PC-3 (cell line): ENCODE data around the gene ZMAT3. TPM values are rescaled to one million over a fixed set of nuclear protein-coding genes. Genes with fewer than 3 reads are reported as not detected.

Experiments used
- ATAC-seq: fragments of 200-7000 bp; cut with Tn5 transposase; 2 replicates; pipeline ENCODE4 v1.9.1; 2020; ENCODE audit warnings: mild to moderate bottlenecking, moderate library complexity
- BruUV-seq: library from RNA; stranded (reverse); fragments of 400-500 nt; replicated peaks from 2 replicates; lab custom pipeline; 2021; lab: Mats Ljungman, UMichigan
- CTCF ChIA-PET: fragments of 300-600 bp; sonication (Branson Sonifier 250); formaldehyde crosslinking; loops from one replicate; lab custom pipeline; 2022; ENCODE audit warnings: antibody characterized with exemption; lab: Charles Lee
- POLR2A ChIA-PET: fragments of 300-600 bp; sonication (Branson Sonifier 250); formaldehyde crosslinking; loops from one replicate; lab custom pipeline; 2022; ENCODE audit warnings: antibody characterized with exemption; ENCODE audit not compliant: unreplicated experiment; lab: Charles Lee
- DNase-seq: peaks from one replicate; pipeline ENCODE4 v3.0.0-alpha.2; 2015
- H2AFZ ChIP-seq: fragments of 300-600 bp; sonication (generic); 2 replicates; pipeline ENCODE4 v1.6.0; 2016; ENCODE audit warnings: antibody characterized with exemption, low read length
- H3F3A ChIP-seq: fragments of 300-600 bp; sonication (generic); one replicate; pipeline ENCODE4 v1.6.0; 2017; ENCODE audit warnings: antibody characterized with exemption, low read length, control low read depth, mild to moderate bottlenecking; ENCODE audit not compliant: unreplicated experiment
- H3K27ac ChIP-seq: fragments of 300-600 bp; sonication (generic); 2 replicates; pipeline ENCODE4 v1.5.1; 2016; ENCODE audit warnings: mild to moderate bottlenecking, low read length
- H3K27me3 ChIP-seq: fragments of 300-600 bp; sonication (generic); 2 replicates; pipeline ENCODE4 v1.6.1; 2016; ENCODE audit warnings: low read length, mixed read lengths
- H3K36me3 ChIP-seq: fragments of 300-600 bp; sonication (generic); 2 replicates; pipeline ENCODE4 v1.6.1; 2016; ENCODE audit warnings: low read depth, mixed run types, low read length, mixed read lengths
- H3K4me1 ChIP-seq: fragments of 300-600 bp; sonication (generic); 2 replicates; pipeline ENCODE4 v1.5.1; 2016; ENCODE audit warnings: low read length; ENCODE audit not compliant: insufficient read depth
- H3K4me2 ChIP-seq: fragments of 300-600 bp; sonication (generic); 2 replicates; pipeline ENCODE4 v1.6.0; 2016; ENCODE audit warnings: low read length
- H3K4me3 ChIP-seq: fragments of 300-600 bp; sonication (generic); 2 replicates; pipeline ENCODE4 v1.5.1; 2016; ENCODE audit warnings: mild to moderate bottlenecking, low read length, mixed read lengths
- H3K79me2 ChIP-seq: fragments of 300-600 bp; sonication (generic); 2 replicates; pipeline ENCODE4 v1.6.1; 2017; ENCODE audit warnings: low read length, mixed read lengths
- H3K9ac ChIP-seq: fragments of 300-600 bp; sonication (generic); 2 replicates; pipeline ENCODE4 v1.6.0; 2016; ENCODE audit warnings: mild to moderate bottlenecking, low read length
- H3K9me2 ChIP-seq: fragments of 300-600 bp; sonication (generic); replicated peaks from 2 replicates; pipeline ENCODE4 v1.6.1; 2016; ENCODE audit warnings: mixed run types, low read length, mixed read lengths
- H3K9me3 ChIP-seq: fragments of 300-600 bp; sonication (generic); 2 replicates; pipeline ENCODE4 v1.6.1; 2016; ENCODE audit warnings: low read length, mixed read lengths
- H4K20me1 ChIP-seq: fragments of 300-600 bp; sonication (generic); 2 replicates; pipeline ENCODE4 v1.6.1; 2016; ENCODE audit warnings: low read length, mixed read lengths
- EZH2 ChIP-seq: fragments of 300-600 bp; sonication (generic); IDR thresholded peaks from one replicate; pipeline ENCODE4 v1.6.1; 2017; ENCODE audit warnings: antibody characterized with exemption, mild to moderate bottlenecking, low read length; ENCODE audit not compliant: unreplicated experiment
- EZH2phosphoT487 ChIP-seq: fragments of 300-600 bp; sonication (generic); IDR thresholded peaks from 2 replicates; pipeline ENCODE4 v1.6.1; 2018; ENCODE audit warnings: mild to moderate bottlenecking, antibody characterized with exemption, low read length, borderline replicate concordance
- intact Hi-C: fragments of 100-400 bp; cut with micrococcal nuclease; formaldehyde crosslinking; loops from 2 replicates; pipeline ENCODE4 v1.9.0; 2023
- total RNA-seq: library from RNA; depleted of rRNA; stranded (reverse); fragments of >200 nt; gene quantifications from 2 replicates; pipeline ENCODE4 v1.2.3, GENCODE V29; 2014
- TF ChIP-seq, protein P1 (sequence below): fragments of 300-600 bp; sonication (generic); conservative IDR thresholded peaks from 2 replicates; pipeline ENCODE4 v1.5.1; 2017; ENCODE audit warnings: antibody characterized with exemption, low read depth, mild to moderate bottlenecking, low read length

The ZMAT3 gene
- total RNA-seq, 1 experiment from 2014 or later, result 2.0 TPM

GRCh38 chr3:179105881-179106280 lies 34.3 kb upstream of the ZMAT3 start:
- DNase-seq (no peak), ATAC-seq (no peak)
- Histone ChIP-seq H3K9ac (no peak overlapping the region), H3F3A (peaks cover 8% of the 10 kb centered on the region), H2AFZ (no peak overlapping the region), H3K27ac (no peak overlapping the region), H3K4me1 (peaks cover 14% of the 10 kb centered on the region), H3K4me2 (no peak overlapping the region), H3K27me3 (no peaks in the 10 kb centered on the region), H3K9me3 (no peaks in the 10 kb centered on the region), H3K79me2 (no peaks in the 10 kb centered on the region), H3K36me3 (no peaks in the 10 kb centered on the region), H3K9me2 (no peaks in the 10 kb centered on the region), H4K20me1 (no peaks in the 10 kb centered on the region), H3K4me3 (no peak overlapping the region)
- intact Hi-C loops, result loop anchor here (1.0 to 5.0 kb wide), 8 partner anchors 26 to 215 kb away; partner anchors contain the start of gene ZMAT3
- POLR2A ChIA-PET, result no interaction called here
- TF ChIP-seq, protein P1, sequence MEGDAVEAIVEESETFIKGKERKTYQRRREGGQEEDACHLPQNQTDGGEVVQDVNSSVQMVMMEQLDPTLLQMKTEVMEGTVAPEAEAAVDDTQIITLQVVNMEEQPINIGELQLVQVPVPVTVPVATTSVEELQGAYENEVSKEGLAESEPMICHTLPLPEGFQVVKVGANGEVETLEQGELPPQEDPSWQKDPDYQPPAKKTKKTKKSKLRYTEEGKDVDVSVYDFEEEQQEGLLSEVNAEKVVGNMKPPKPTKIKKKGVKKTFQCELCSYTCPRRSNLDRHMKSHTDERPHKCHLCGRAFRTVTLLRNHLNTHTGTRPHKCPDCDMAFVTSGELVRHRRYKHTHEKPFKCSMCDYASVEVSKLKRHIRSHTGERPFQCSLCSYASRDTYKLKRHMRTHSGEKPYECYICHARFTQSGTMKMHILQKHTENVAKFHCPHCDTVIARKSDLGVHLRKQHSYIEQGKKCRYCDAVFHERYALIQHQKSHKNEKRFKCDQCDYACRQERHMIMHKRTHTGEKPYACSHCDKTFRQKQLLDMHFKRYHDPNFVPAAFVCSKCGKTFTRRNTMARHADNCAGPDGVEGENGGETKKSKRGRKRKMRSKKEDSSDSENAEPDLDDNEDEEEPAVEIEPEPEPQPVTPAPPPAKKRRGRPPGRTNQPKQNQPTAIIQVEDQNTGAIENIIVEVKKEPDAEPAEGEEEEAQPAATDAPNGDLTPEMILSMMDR, result no peak
- TF ChIP-seq EZH2phosphoT487 (no peak), EZH2 (no peak)
- BruUV-seq, result no TSS peak
- CTCF ChIA-PET, result interaction anchor here (0.5 to 0.9 kb wide), 2 partner anchors 41 to 115 kb away, joined by 4 to 12 read pairs; no protein-coding TSS in a partner anchor

- DNase-seq (peak; percentile 46), ATAC-seq (peak; percentile 60)
- no TSS peak for BruUV-seq
- Histone ChIP-seq H3K36me3 (no peaks in the 10 kb centered on the region), H3K27ac (no peak overlapping the region), H3K9me3 (no peaks in the 10 kb centered on the region), H4K20me1 (no peaks in the 10 kb centered on the region), H3K4me2 (no peak overlapping the region), H3K9me2 (no peaks in the 10 kb centered on the region), H3K4me1 (peaks cover 7% of the 10 kb centered on the region), H3F3A (no peaks in the 10 kb centered on the region), H3K79me2 (no peaks in the 10 kb centered on the region), H3K27me3 (no peaks in the 10 kb centered on the region), H2AFZ (no peak overlapping the region), H3K4me3 (no peak overlapping the region), H3K9ac (no peak overlapping the region)
- ChIA-PET CTCF (interaction anchor here (0.6 kb wide), 1 partner anchor 216 kb away, joined by 3 read pairs; no protein-coding TSS in a partner anchor), POLR2A (interaction anchor here (0.6 kb wide), 1 partner anchor 14 kb away, joined by 5 read pairs; no protein-coding TSS in a partner anchor)
- intact Hi-C loops, result no loop called here
- TF ChIP-seq EZH2phosphoT487 (no peak), EZH2 (no peak)
- TF ChIP-seq, protein P1, result no peak
Measured at GRCh38 chr3:179100652-179101051, 29.0 kb upstream of the ZMAT3 start.

DNA sequence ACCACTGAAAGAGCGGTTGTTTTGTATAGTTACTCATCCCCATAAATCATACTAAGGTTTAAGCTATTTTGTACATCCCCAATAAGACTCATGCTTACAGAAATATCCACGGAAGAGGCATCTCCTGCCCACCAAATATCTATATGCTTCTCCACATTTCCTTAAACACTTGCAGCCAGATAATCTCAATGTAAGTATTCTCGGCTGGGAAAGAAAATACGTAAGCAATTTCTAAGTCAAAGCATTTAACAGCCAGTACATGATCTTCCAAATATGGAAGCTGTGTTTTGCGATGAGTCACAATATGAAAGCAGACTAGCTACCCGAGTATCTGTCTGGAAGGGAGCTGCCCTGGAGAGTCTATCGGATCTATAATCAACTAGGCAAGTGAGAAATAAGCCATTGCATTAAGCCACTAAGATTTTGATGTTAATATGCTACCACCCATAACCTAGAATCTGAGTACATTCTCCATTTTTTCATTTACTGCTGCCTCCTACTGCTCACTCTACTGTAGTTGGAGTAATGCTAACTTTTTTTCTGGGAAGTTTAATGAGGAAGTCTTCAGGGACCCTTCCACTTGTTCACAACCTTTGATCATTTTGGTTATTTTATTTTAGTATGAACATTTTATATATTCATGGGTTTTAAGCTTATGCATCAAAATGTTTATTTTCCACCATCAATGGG lies 26.9 kb upstream of the ZMAT3 start:
- peak; percentile 55 for ATAC-seq

More for the DNA sequence above, 26.9 kb upstream of the ZMAT3 start:
- H3K9ac ChIP-seq, result no peak overlapping the region
- ChIA-PET CTCF (interaction anchor here (1.0 kb wide), 1 partner anchor 49 kb away, joined by 3 read pairs; no protein-coding TSS in a partner anchor), POLR2A (no interaction called here)
- no peaks in the 10 kb centered on the region for H3K79me2 ChIP-seq
- H3K4me2 ChIP-seq, result peak overlapping the region; percentile 53
- peaks cover 7% of the 10 kb centered on the region for H3K4me1 ChIP-seq
- no peaks in the 10 kb centered on the region for H3K36me3 ChIP-seq
- BruUV-seq, result no TSS peak
- no peaks in the 10 kb centered on the region for H3K9me2 ChIP-seq
- peak overlapping the region; percentile 55 for H2AFZ ChIP-seq
- peak overlapping the region; percentile 24; the same call in 1 of the 2 replicates for H3K27ac ChIP-seq
- no peaks in the 10 kb centered on the region for H3K9me3 ChIP-seq
- TF ChIP-seq EZH2phosphoT487 (no peak), EZH2 (no peak)
- TF ChIP-seq, protein P1, result no peak; the same call in 1 of the 2 replicates
- peak; percentile 47 for DNase-seq
- no peaks in the 10 kb centered on the region for H4K20me1 ChIP-seq
- H3K4me3 ChIP-seq, result no peak overlapping the region
- intact Hi-C loops, result no loop called here
- no peaks in the 10 kb centered on the region for H3F3A ChIP-seq
- no peaks in the 10 kb centered on the region for H3K27me3 ChIP-seq
